Amniotic stem cell (primary cell): Measurements from ENCODE around the gene SETD3.
"Not testable (repeated sequence)": the region's sequence is repeated elsewhere in the genome, so short reads cannot be mapped to it uniquely, and the experiment has no call there.

Source experiments
- DNase-seq: peaks from one replicate; lab custom pipeline; 2025; lab: John Stamatoyannopoulos, UW

The SETD3 gene

GRCh38 chr14:99360774-99361595 is 119.7 kb downstream of the SETD3 start:
- DNase-seq: no peak

GRCh38 chr14:99359906-99360305 is 120.8 kb downstream of the SETD3 start:
- no peak for DNase-seq

DNA sequence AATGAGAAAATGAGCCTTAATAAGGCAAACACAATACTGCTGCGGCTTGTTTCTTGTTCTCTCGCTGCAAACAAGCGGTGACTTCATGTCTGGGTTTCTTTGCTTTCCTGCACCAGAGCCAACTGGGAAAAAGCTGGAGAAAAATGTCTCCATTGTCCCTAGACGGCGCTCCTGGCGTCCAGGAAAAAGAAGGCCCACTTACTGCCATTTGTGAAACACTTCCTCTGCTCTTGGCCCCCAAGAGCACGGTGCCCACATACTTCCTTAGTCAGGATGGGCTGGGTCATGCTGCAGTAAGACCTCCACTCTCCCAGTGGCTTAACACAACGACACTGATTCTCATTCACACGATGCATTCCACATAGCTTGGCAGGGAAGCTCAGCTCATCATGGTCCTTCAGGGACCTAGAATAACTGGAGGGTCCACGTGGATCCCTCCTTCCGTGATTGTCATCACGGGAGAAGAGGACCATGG is 122.7 kb downstream of the SETD3 start:
- no peak for DNase-seq

DNA sequence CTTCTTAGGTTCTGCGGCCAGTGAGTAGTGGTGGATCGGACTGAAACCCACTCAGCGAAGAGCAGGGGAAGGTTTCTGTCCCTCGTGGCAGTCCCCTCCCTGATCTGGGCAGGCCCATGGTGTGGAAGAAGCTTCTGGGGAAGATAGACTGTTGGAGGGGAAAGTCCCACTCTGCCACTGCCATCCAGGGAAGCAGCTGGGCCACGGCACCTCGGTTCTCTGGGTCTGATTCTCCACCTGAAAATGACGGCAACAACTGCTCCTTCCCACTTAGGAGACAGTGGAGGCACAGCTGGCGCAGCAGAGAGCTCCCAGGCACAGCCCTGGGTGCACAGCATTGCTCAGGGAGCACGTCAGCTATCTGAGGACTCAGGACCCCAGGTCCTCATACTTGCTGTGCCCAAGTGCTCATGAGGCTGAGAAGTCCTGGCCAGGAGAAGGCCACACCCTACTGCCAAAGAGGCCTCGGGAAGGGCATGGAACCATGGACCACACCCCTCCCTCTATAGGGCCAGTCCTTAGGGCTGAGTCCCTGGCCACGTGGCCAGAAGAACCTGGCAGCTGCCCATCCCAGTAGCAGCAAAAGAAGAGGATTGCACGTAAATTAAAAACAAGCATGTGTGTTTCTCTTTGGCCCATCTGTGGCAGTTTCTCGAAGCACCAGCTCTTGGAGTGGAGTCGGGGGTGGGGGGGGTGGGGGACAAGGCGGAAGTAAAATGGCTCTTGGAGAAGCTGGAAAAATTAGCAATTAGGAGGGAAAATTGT is 123.3 kb downstream of the SETD3 start:
- no peak for DNase-seq

GRCh38 chr14:99356031-99356608 is 124.5 kb downstream of the SETD3 start:
- DNase-seq: no peak

DNA sequence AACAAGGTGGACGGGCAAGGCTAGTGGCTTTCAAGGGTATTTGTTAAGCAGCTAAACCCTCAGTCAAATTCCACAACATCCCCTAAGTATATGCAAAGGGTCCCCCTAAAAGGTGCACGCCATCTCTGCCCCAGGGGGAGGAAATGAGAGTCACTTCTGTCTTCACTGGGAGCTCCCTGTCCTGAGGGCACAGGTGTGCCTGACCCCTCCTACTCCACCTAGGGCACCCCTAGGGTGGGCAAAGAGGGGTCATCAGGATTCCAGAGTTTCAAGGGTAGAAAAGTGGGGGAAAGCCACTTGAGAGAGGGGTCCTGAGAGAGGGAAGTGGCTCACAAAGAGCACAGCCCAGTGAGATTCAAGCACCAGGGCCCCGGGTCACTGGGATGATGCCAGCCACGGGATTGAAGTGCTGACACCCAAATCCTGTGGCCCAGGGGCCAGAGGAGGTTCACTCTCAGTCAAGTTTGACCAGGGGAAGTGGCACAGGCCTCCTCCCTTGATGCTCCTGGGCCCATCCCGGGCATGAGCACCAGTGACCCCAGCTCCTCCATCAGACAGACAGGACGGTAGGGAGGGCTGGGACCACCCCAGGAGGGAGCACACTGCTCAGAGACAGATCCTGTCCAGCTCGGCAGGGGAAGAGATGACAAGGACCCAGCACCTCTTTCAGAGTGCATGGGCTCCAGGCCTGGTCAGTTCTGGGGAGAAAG is 126.3 kb downstream of the SETD3 start:
- no peak for DNase-seq

DNA sequence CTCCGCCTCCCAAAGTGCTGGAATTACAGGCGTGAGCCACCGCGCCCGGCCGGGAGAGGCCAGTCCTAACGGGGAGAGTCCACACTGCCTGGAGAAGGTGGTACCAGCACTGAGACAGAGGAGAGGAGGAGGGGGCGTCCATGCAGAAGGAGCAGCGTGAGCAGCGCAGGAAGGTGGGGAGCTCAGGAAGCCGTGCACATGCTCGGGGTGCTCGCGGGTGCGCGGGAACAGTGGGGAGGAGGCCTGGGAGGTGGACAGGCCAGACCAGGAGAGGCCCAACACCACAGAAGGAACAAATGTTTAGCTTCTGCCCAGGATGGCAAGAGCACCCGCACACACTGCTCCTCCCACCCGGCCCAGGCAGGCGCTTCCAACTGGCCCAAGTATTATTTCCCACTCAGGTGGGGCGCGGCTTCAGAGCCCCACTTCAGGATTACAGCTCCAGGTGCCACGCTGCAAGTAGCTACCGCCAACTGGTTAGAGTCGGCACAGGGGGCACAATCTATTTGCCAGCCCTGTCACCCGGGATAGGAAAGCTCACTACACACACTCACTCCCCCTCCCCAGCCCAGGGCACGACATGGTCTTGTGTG is 127.9 kb downstream of the SETD3 start:
- no peak for DNase-seq

- DNase-seq: no peak
Measured at GRCh38 chr14:99351166-99352007, 129.3 kb downstream of the SETD3 start.

DNA sequence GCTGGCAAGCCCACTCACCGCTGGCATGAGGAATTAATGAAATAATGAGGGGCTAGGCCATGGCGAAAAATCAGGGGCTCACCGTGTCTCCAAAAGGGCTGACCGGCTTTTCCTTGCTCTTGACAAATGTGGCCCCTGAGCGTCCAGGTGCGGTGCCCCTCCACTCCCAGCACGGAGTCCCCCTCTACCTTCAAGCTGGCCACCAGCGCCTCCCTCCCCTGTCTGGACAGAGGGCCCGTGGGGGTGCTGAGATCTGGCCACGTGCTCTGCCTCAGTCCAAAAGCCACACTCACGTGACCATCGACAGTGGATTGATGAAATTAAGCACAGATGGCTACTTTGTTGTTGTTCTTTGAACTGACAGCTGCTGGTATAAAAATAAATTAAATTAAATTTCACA is 129.9 kb downstream of the SETD3 start:
- DNase-seq: no peak

DNA sequence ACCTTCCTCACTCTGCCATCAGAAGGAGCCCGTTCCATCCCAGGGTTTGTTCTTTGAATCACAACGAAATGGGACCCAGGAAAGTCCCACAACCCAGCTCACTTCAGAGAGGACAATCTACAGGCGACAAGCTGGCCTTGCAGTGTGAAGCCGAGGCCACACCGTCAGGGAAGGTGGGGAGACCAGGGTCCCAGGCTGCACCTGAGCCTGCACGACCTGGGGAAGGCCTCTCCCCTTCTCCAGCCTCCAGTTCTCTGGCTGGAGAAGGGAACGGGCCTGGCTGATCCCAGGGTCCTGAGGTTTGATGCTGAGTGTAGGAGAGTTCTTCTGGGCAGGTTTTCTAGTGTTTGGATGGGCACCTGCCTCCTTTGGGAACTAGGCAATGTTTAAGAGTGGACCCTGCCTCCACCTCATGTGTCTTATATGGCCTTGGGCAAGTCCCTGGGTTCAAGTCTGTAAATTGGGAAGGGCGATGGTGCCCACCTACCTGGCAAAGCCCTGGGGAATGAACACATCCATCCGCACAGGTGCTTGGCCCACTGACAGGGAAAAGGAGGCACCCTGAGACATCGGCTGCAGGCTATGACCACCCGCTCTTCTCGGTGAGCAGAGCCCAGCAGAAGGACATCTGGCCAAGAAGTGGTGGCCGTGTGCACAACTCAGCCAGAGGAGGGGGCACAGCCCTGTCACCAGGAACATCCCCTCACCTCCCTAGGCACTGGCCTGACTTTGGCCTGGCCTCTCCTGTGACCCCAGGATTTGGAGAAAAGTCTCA is 130.8 kb downstream of the SETD3 start:
- DNase-seq: no peak

- no peak for DNase-seq
Measured at GRCh38 chr14:99348816-99349614, 131.6 kb downstream of the SETD3 start.

- not testable (repeated sequence) for DNase-seq
Measured at GRCh38 chr14:99348231-99348630, 132.4 kb downstream of the SETD3 start.
